NCI-H146 (cell line): ENCODE measurements around the gene RBM28.

Experiments
- DNase-seq: peaks from one replicate; lab custom pipeline; 2025; lab: John Stamatoyannopoulos, UW

Gene RBM28

GRCh38 chr7:128343554-128344430, at the start of gene RBM28:
RBM28 (minus strand) TSS chr7:128343908; CDS start chr7:128343793, 115 bp downstream.
- DNase-seq = peak; percentile 90

- no peak for DNase-seq
Observed at GRCh38 chr7:128392446-128393327, 49.0 kb upstream of the RBM28 start.

- no peak for DNase-seq
Observed at GRCh38 chr7:128391805-128392204, 48.1 kb upstream of the RBM28 start.

GRCh38 chr7:128390871-128391565, 47.3 kb upstream of the RBM28 start:
- no peak for DNase-seq

GRCh38 chr7:128389618-128390329, 46.1 kb upstream of the RBM28 start:
- DNase-seq = no peak

GRCh38 chr7:128389085-128389617, 45.4 kb upstream of the RBM28 start:
- no peak for DNase-seq

- DNase-seq = no peak
Observed at GRCh38 chr7:128388145-128388485, 44.4 kb upstream of the RBM28 start.

- peak; percentile 81 for DNase-seq
Observed at GRCh38 chr7:128387216-128388144, 43.8 kb upstream of the RBM28 start.

GRCh38 chr7:128385988-128386925, 42.5 kb upstream of the RBM28 start:
- no peak for DNase-seq

- no peak for DNase-seq
Observed at GRCh38 chr7:128384726-128385125, 41.0 kb upstream of the RBM28 start.

GRCh38 chr7:128383776-128384175, 40.1 kb upstream of the RBM28 start:
- no peak for DNase-seq

- no peak for DNase-seq
Observed at GRCh38 chr7:128381161-128381821, 37.6 kb upstream of the RBM28 start.

GRCh38 chr7:128380483-128381106, 36.9 kb upstream of the RBM28 start:
- DNase-seq = no peak

GRCh38 chr7:128379900-128380479, 36.3 kb upstream of the RBM28 start:
- no peak for DNase-seq

- DNase-seq = no peak
Observed at GRCh38 chr7:128378637-128379036, 34.9 kb upstream of the RBM28 start.

- no peak for DNase-seq
Observed at GRCh38 chr7:128376077-128376476, 32.4 kb upstream of the RBM28 start.

- no peak for DNase-seq
Observed at GRCh38 chr7:128374041-128374440, 30.3 kb upstream of the RBM28 start.

- DNase-seq = no peak
Observed at GRCh38 chr7:128373606-128374005, 29.9 kb upstream of the RBM28 start.
